GM19239 (cell line): ENCODE data around the gene BSND.

Source experiments
- DNase-seq: peaks from one replicate; pipeline ENCODE4 v3.0.0; 2011; ENCODE audit warnings: low spot score; ENCODE audit not compliant: insufficient read length
- FAIRE-seq: peaks from 2 replicates; lab custom pipeline; 2011; peaks lifted over from hg19 to GRCh38; lab: Jason Lieb, UNC

BSND gene

GRCh38 chr1:54973205-54973921 is 25.4 kb upstream of the BSND start:
- FAIRE-seq, result no peak
- DNase-seq, result no peak

- no peak for FAIRE-seq
- no peak for DNase-seq
Observed at GRCh38 chr1:54975356-54976108, 23.2 kb upstream of the BSND start.

DNA sequence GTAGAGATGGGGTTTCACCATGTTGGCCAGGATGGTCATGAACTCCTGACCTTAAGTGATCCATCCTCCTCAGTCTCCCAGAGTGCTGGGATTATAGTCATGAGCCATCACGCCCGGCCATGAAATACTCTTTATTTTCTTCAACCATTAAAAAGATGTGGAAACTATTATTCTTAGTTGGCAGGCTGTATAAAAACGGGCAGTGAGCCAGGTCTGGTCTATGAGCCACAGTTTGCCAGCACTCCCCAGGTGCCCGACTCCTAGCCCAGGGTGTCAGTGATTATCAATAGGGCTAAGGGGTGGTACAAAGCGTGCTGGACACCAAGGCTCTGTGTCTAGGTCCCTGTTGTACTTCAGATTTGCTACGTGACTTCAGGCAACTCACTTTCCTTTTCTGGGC is 22.0 kb upstream of the BSND start:
- no peak for FAIRE-seq
- DNase-seq, result no peak

GRCh38 chr1:54977533-54978297 is 21.0 kb upstream of the BSND start:
- DNase-seq, result no peak
- FAIRE-seq, result no peak

GRCh38 chr1:54978528-54979326 is 20.0 kb upstream of the BSND start:
- DNase-seq, result no peak
- no peak for FAIRE-seq

DNA sequence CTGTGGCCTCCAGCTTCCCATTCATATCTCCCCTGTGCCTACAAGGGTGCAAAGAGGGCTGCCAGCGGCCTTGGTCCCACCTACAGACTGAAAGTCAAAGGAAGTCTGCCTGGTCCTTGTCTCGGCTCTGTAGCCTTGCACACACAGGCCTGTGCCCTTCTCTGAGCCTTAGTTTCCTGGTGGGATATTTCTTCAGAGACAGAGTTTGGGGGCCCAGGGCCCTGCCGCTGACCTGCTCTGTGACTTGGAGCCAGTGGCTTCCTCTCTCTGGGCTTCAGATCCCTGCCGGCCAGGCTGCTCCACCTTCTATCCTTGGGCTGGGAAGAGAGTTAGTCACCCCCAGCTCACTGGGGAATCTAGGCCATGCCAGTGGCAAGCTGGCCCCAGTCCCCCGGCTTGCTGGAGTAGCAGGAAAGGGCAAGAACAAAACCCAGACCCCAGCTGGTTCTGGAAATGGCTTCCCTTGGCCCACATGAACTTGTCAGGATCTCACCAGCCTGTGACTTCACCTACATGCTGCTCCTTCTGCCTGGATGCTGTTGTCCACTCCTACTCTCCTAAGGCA is 19.3 kb upstream of the BSND start:
- no peak for FAIRE-seq
- no peak for DNase-seq

DNA sequence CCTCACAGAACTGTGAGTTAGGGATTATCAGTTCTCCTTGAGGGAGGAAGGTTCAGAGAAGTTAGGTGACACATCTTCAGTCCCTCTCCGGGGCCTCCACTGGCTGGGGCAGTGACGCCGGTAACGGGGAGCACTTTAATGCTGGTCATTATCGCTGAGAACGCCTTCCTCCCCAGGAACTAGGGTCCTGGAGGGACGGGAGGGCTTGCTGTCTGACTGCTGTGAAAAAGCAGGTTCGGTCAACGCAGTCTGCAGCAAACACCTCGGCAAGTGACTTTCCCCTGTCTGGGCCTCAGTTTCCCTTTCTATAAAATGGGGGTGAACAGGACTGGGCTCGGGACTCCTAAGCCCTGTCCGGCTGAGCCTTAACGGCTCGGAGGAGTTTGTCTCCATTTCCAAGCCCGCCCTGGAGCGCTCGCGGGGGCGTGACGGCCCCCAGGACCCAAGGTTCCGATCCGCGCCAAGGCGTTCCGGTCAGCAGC is 18.6 kb upstream of the BSND start:
- no peak for FAIRE-seq
- DNase-seq, result no peak

DNA sequence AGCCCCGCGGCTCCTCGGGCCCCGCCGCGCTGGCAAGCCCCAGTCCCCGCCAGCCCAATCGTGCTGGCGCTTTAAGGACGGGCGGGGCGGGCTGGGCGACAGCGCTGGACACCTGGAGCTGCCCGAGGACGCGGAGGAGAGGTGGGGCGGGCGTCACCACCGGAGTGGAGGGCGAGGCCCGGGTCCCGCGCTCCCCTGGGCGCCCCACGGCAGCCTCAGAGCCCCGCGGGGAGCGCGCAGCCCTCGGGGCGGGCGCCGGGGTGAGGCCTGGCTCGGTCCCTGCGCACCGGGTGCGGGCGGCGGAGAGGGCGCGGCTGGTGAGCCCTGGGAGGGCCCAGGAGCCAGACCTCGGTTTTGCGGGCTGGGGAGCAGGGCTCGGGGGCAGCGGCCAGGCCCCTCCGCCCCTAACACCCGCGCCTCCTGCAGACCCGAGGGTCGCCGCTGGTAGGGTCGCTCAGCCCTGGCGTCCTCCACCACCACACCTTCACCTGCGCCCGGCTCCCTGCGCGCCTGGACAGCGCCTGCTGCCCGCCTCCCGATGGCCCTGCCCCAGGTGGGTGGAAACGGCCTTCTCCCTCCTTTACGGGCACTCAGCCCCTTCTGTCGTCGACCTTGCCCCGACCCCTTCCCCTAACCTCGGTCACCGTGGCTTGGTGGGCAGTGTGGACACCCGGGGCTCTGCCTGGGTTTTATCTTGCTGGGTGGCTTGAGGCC is 18.0 kb upstream of the BSND start, which contains the start of gene TMEM61:
TMEM61 (plus strand) TSS at position 101 of the 714 bp plus-strand sequence; CDS start at position 539, 438 bp downstream.
- DNase-seq (no peak), FAIRE-seq (no peak)

DNA sequence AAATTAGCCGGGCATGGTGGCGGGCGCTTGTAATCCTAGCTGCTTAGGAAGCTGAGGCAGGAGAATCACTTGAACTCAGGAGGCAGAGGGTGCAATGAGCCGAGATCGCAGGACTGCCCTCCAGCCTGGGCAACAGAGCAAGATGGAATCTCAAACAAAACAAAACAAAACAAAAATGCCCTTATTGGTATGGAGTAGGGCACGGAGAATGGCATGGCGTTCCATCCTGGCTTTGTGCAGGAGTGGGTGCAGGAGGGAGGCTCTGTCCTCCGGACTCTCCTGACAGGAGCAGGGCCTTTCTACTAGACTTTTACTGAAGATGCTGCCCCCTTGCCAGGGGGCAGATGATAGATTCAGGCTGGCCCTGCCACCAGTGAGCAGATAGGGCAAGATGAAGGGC is 17.3 kb upstream of the BSND start:
- DNase-seq, result no peak
- no peak for FAIRE-seq

GRCh38 chr1:54982739-54983138 is 16.0 kb upstream of the BSND start:
- DNase-seq (no peak), FAIRE-seq (no peak)

DNA sequence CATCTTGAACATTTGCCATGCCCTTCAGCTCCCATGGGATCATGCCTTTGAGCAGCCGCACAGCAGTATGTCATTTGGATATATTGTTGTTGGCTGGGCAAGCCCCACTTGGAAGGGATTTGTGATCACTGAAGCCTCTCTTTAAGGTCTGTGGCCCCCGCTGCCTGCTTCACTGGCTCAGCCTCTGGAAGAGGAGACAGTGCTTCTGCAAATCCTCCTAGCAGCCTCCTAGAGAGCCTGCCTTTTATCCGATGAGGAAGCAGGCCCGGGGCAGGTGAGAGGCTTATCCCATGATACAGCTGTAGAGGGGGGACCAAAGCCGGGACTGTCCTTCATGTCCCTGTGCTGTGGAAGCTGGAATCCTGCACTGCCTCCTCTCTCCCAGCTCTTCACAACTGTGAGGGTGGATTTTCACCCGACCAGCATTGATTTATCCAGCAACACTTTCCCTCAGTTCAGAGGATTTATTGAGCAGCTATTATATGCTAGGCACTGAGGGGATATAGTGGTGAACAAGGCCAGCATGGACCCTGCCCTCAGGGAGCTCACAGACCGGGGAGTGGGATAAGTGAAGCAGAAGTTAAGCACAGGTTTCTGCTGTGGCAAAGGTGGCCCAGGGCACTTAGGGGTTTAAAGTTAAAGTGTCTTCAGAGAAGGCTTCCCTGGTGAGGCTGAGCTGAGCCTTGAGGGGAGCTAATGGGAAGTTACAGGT is 14.4 kb upstream of the BSND start:
- DNase-seq, result no peak
- no peak for FAIRE-seq

- FAIRE-seq (no peak), DNase-seq (no peak)
Observed at GRCh38 chr1:54985556-54985955, 13.2 kb upstream of the BSND start.

GRCh38 chr1:54986025-54986424 is 12.7 kb upstream of the BSND start:
- DNase-seq (no peak), FAIRE-seq (no peak)

GRCh38 chr1:54986533-54986932 is 12.2 kb upstream of the BSND start:
- DNase-seq, result no peak
- no peak for FAIRE-seq

GRCh38 chr1:54987427-54987826 is 11.3 kb upstream of the BSND start:
- DNase-seq, result no peak
- FAIRE-seq, result no peak

- FAIRE-seq, result no peak
- no peak for DNase-seq
Observed at GRCh38 chr1:54987919-54988705, 10.6 kb upstream of the BSND start.

- FAIRE-seq (no peak), DNase-seq (no peak)
Observed at GRCh38 chr1:54988975-54989374, 9.8 kb upstream of the BSND start.

GRCh38 chr1:54989473-54989872 is 9.3 kb upstream of the BSND start:
- DNase-seq (no peak), FAIRE-seq (no peak)
